Measurements from ENCODE around the gene SAV1.

DNA sequence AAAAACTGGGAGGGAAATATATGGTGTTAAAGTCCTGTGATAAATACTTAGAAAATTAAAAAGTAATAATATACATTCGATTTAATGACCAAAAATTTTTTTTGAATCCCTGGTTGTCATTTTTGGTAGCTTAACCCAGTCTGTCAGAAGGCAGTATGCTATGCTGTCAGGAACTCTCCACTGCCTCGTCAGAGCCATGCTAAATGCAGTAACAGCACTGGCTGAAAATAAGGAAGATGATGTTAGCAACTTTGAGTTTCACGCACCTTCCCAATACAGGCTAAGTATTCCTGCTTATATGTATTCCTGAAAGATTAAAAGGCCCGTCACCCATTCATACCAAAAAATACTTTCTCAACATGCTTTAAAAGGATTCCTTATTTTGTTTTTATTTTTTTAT is 34.2 kb downstream of the SAV1 start:
- TF ChIP-seq RNF2 (IDR thresholded peaks at IDR 0.05; ENCODE audit: borderline replicate concordance, low read depth) = no peak
- no peak for TF ChIP-seq MAFK (IDR thresholded peaks at IDR 0.05; ENCODE audit: partially characterized antibody)
- no peak for TF ChIP-seq EHMT2 (IDR thresholded peaks at IDR 0.05; ENCODE audit: low read depth)
- TF ChIP-seq CEBPB (IDR thresholded peaks at IDR 0.05) = no peak
- no peak for TF ChIP-seq POLR2A (IDR thresholded peaks at IDR 0.05; ENCODE audit: low read length)
- TF ChIP-seq SMC3 (IDR thresholded peaks at IDR 0.05) = no peak
- TF ChIP-seq HOXA7 (CRISPR knock-in tag; IDR thresholded peaks at IDR 0.05) = no peak
- no peak for TF ChIP-seq EP300 (IDR thresholded peaks at IDR 0.05)
